Esophagus muscularis mucosa (tissue), 4 donors: Measurements from ENCODE around the gene CCNYL1. TPM values are rescaled to one million over a fixed set of nuclear protein-coding genes. Genes with fewer than 3 reads are reported as not detected.

Source experiments
- DNase-seq: peaks from one replicate; pipeline ENCODE4 v3.0.0-alpha.2; 2017; ENCODE audit errors: extremely low spot score
- H3K27ac ChIP-seq, 4 donors: fragments of 200-600 bp; sonication (generic); replicated peaks in 1 of 4; 1 replicate in 3 of 4; 2 replicates in 1 of 4; pipeline ENCODE4 v1.5.1; 2016 to 2019; ENCODE audit warnings: mild to moderate bottlenecking in 1 of 4
- H3K27me3 ChIP-seq, 4 donors: fragments of 200-600 bp; sonication (generic); one replicate each; pipeline versions ENCODE4 v1.5.1 to v1.6.0; 2016 to 2019
- H3K36me3 ChIP-seq, 4 donors: fragments of 200-600 bp; sonication (generic); one replicate each; pipeline ENCODE4 v1.5.1; 2016 to 2019
- H3K4me1 ChIP-seq, 4 donors: fragments of 200-600 bp; sonication (generic); one replicate each; pipeline ENCODE4 v1.5.1; 2016 to 2019
- H3K4me3 ChIP-seq, 4 donors: fragments of 200-600 bp; sonication (generic); 1 replicate in 2 of 4; 2 replicates in 2 of 4; pipeline ENCODE4 v1.5.1; 2016 to 2019; ENCODE audit warnings: mild to moderate bottlenecking in 4 of 4, moderate library complexity in 1 of 4
- H3K9me3 ChIP-seq, 4 donors: fragments of 200-600 bp; sonication (generic); 1 replicate in 3 of 4; 2 replicates in 1 of 4; pipeline ENCODE4 v1.5.1; 2016 to 2019
- EP300 ChIP-seq: sonication (generic); formaldehyde crosslinking; IDR thresholded peaks from one replicate; pipeline ENCODE4 v1.6.1; 2017; ENCODE audit warnings: antibody characterized with exemption
- POLR2A ChIP-seq: fragments of 450-650 bp; IDR thresholded peaks from one replicate; pipeline ENCODE4 v1.6.1; 2017; ENCODE audit warnings: antibody characterized with exemption, moderate library complexity, mild to moderate bottlenecking, low read depth
- POLR2AphosphoS5 ChIP-seq, 2 donors: sonication (generic); formaldehyde crosslinking; IDR thresholded peaks; one replicate each; pipeline ENCODE4 v1.6.1; 2017; ENCODE audit warnings: antibody characterized with exemption in 2 of 2
- WGBS: methylation state at CpG from one replicate; pipeline ENCODE4 v1.1.5; 2018; 5-methylcytosine and 5-hydroxymethylcytosine counted together
- intact Hi-C: fragments of 100-400 bp; cut with DNase I; formaldehyde crosslinking; loops from one replicate; pipeline ENCODE4 v1.15.1; 2023
- total RNA-seq, 4 donors: library from RNA; depleted of rRNA; stranded (reverse); fragments of >200 nt; gene quantifications; one replicate each; pipeline versions ENCODE4 v1.1.0 to v1.2.1, GENCODE V29; 2016
- TF ChIP-seq, protein P1 (sequence below), 3 experiments: fragments of 200-600 bp in 2 of 3; fragments of 450-650 bp in 1 of 3; sonication (generic) in 2 of 3; IDR thresholded peaks; one replicate each; pipeline ENCODE4 v1.5.1; 2017 to 2019; ENCODE audit warnings: antibody characterized with exemption in 3 of 3, mild to moderate bottlenecking in 2 of 3, moderate library complexity in 1 of 3

The CCNYL1 gene
- total RNA-seq, 4 donors from 2014 or later, result 13.5 to 17.4 (median 16.2) TPM

DNA sequence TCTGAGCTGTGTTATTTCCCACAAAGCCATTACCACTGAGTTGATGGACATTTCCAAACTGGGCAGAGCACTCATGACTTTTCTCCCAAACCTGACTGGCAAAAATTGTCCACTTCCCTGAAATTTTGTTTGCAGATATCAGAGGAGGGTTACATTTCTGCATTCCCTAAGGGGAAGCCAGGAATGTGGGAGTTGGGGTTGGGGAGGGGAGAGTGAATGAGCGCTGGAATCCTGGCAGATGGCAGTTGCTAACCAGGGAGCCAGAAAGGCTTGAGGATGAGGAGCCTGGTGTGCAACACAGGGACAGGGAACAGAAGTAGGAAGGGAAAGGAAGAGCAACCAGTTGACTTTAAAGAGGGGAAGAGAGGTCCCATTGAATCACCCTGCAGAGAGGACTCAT, 14.0 kb upstream of the CCNYL1 start:
- H3K4me3 ChIP-seq, result no peak overlapping the region
- peaks cover 0 to under 1% (median 0%) of the 10 kb centered on the region in 4 donors for H3K4me1 ChIP-seq
- H3K9me3 ChIP-seq, result no peaks in the 10 kb centered on the region
- H3K27me3 ChIP-seq, result no peaks in the 10 kb centered on the region
- intact Hi-C loops, result no loop called here
- TF ChIP-seq, protein P1, sequence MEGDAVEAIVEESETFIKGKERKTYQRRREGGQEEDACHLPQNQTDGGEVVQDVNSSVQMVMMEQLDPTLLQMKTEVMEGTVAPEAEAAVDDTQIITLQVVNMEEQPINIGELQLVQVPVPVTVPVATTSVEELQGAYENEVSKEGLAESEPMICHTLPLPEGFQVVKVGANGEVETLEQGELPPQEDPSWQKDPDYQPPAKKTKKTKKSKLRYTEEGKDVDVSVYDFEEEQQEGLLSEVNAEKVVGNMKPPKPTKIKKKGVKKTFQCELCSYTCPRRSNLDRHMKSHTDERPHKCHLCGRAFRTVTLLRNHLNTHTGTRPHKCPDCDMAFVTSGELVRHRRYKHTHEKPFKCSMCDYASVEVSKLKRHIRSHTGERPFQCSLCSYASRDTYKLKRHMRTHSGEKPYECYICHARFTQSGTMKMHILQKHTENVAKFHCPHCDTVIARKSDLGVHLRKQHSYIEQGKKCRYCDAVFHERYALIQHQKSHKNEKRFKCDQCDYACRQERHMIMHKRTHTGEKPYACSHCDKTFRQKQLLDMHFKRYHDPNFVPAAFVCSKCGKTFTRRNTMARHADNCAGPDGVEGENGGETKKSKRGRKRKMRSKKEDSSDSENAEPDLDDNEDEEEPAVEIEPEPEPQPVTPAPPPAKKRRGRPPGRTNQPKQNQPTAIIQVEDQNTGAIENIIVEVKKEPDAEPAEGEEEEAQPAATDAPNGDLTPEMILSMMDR (IDR thresholded peaks at IDR 0.05), result no peak
- TF ChIP-seq POLR2AphosphoS5 (IDR thresholded peaks at IDR 0.05) (no peak), POLR2A (no peak), EP300 (no peak)
- H3K36me3 ChIP-seq, result no peaks in the 10 kb centered on the region
- no peak for DNase-seq
- WGBS, result 0% methylated on average over 1 of the region's 1 CpG
- no peak overlapping the region for H3K27ac ChIP-seq

DNA sequence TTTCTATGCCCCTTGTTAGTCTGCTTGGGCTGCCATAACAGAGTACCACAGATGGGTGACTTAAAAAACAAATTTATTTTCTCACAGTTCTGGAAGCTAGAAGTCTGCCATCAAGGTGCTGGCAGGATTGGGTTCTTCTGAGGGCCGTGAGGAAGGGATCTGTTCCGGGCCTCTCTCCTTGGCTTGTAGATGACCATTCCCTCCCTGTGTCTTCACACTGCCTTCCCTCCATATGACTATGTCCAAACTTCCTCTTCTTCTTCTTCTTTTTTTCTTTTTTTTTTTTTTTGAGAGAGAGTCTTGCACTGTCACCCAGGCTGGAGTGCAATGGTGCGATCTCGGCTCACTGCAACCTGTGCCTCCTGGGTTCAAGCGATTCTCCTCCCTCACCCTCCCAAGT, 13.1 kb upstream of the CCNYL1 start:
- intact Hi-C loops, result no loop called here
- 82% methylated on average over 5 of the region's 5 CpGs for WGBS

DNA sequence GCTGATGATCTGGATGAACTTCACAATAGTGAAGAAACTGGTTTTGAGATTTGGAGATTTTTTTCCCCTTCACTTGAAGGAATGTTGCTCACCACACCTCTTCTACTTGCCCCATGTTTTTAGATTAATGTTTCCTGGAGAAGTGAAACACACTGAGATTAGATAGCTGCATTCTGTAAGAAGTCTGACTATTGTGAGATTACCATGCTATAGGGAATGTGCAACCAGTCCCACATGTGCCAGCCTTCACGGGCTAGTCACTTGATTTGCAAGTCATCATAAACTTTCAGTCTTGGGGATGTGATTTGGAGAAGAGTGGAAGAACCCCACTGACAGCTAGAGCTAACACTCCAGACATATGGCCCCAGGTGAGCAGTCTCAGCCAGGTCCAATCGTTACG, 7.4 kb upstream of the CCNYL1 start:
- no peak overlapping the region for H3K4me3 ChIP-seq
- intact Hi-C loops, result no loop called here
- H3K27me3 ChIP-seq, result no peaks in the 10 kb centered on the region
- H3K4me1 ChIP-seq, result no peaks in the 10 kb centered on the region
- TF ChIP-seq, protein P1 (IDR thresholded peaks at IDR 0.05), result no peak
- no peak for TF ChIP-seq EP300
- no peak overlapping the region for H3K27ac ChIP-seq
- WGBS, result 76% methylated on average over 3 of the region's 3 CpGs
- H3K9me3 ChIP-seq, result no peaks in the 10 kb centered on the region
- no peak for DNase-seq
- no peaks in the 10 kb centered on the region for H3K36me3 ChIP-seq

More for the DNA sequence above, 13.1 kb upstream of the CCNYL1 start:
- Histone ChIP-seq H3K27me3 (no peaks in the 10 kb centered on the region), H3K4me3 (no peak overlapping the region), H3K9me3 (no peaks in the 10 kb centered on the region), H3K27ac (no peak overlapping the region), H3K4me1 (no peaks in the 10 kb centered on the region), H3K36me3 (no peaks in the 10 kb centered on the region)
- TF ChIP-seq POLR2AphosphoS5 (IDR thresholded peaks at IDR 0.05), result no peak
- TF ChIP-seq EP300, result no peak
- TF ChIP-seq, protein P1 (IDR thresholded peaks at IDR 0.05), result no peak
- no peak for TF ChIP-seq POLR2A
- DNase-seq, result no peak

DNA sequence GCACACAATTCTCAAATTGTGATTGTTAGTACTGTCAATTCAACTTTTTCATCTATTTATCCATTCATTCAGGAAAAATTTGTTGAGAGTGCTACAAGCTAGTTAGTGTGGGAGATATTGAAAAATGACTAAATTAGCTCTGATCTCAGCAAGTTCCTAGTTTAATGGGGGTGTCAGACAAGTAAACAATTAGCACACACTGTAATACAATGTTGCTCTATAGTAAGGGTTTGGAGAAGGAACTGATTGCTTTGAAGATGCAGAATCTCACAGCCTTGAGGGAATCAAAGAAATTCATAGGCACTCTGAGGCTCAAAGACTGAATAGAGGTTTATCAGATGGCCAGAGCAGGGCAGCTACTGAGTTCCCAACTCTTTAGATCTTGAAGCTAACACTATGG, 6.8 kb upstream of the CCNYL1 start:
- H3K4me3 ChIP-seq, result no peak overlapping the region
- intact Hi-C loops, result no loop called here
- H3K27ac ChIP-seq, result no peak overlapping the region
- H3K36me3 ChIP-seq, result no peaks in the 10 kb centered on the region
- DNase-seq, result no peak
- TF ChIP-seq EP300, result no peak
- TF ChIP-seq POLR2A, result no peak
- TF ChIP-seq POLR2AphosphoS5 (IDR thresholded peaks at IDR 0.05), result no peak
- TF ChIP-seq, protein P1 (IDR thresholded peaks at IDR 0.05), result no peak
- H3K9me3 ChIP-seq, result no peaks in the 10 kb centered on the region
- no peaks in the 10 kb centered on the region for H3K27me3 ChIP-seq
- no peaks in the 10 kb centered on the region for H3K4me1 ChIP-seq

DNA sequence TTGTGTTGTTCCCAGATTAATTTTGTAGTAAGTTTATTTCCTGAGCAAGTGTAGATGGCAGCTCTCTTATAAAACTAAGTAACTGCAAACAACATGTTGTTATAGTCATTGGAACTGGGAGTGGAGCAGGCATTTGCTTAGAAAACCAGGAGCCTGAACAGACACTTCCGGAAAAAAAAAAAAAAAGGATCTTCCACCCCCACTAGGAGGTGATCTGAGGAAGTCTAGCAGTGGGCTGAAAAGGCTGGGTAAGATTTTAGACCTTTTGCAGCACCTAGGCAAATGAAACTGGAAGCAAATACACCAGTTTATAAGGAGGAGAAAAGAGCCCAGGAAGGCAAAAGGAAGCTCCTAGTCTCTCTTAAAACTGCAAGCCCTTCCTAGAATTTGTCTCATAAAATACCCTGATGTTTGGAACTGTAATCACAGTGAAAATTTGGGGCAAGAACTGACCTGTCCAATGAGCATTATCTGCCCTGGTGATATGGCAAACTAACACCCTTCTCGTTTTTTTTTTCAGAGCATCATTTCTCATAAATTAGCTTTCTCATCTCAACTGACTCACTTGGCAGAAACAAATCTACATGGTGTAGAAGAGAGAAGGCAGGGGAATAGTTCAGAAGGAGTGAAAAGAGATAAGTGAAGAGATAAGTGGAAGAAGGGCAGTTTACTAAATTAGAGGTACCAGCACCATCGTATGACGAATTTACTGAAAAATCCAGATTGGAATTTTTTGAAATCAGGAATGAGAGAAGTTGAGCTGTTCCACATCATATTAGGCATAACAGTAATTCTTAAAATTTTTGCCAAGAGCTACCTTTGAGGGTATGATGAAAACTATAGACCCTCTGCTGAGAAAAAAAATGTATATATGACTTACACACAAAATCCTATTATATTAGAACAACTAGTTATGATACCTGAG, 4.2 kb upstream of the CCNYL1 start:
- H3K4me1 ChIP-seq, result peaks cover 0 to 9% (median 8%) of the 10 kb centered on the region in 4 donors
- 70% methylated on average over 4 of the region's 4 CpGs for WGBS
- no peak overlapping the region for H3K4me3 ChIP-seq
- H3K9me3 ChIP-seq, result no peaks in the 10 kb centered on the region
- H3K27ac ChIP-seq, result no peak overlapping the region
- H3K27me3 ChIP-seq, result no peaks in the 10 kb centered on the region
- TF ChIP-seq, protein P1 (IDR thresholded peaks at IDR 0.05), result no peak
- no peak for TF ChIP-seq POLR2A
- TF ChIP-seq POLR2AphosphoS5 (IDR thresholded peaks at IDR 0.05), result no peak
- TF ChIP-seq EP300, result no peak
- no peaks in the 10 kb centered on the region for H3K36me3 ChIP-seq
- intact Hi-C loops, result no loop called here
- DNase-seq, result no peak
